ENCODE data around the gene ETV4. TPM values are rescaled to one million over a fixed set of nuclear protein-coding genes. Genes with fewer than 3 reads are reported as not detected.
A peak's percentile ranks its signal among the peaks of the same experiment; 100 is the strongest.
"Not testable (repeated sequence)": the region's sequence is repeated elsewhere in the genome, so short reads cannot be mapped to it uniquely, and the experiment has no call there.

The ETV4 gene
- total and polyA plus RNA-seq, 2 of the 13 experiments (the other 11 are each of a cell fraction or from before 2014, with no cell fraction given): 128 to 330 TPM

DNA sequence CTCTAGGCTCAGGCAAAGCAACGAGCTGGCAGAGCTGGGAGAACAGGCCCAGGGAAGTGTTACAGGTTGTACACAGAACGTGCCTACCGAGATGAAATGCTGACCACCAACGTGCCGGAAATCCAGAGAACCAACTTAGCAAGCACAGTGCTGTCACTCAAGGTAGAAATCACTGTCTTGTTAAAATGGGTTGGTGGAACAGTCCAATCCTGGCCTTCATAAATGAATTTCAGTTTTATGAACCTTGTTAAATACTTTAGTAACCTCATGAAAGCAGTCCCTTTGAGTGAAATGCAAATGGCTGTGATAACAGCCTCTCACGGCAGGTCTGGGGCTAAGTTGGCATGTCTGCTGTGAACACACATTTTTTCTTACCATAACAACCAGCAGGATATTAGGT, 29.0 kb downstream of the ETV4 start:
- peaks cover 27% of the 10 kb centered on the region for H3K4me1 ChIP-seq (ENCODE audit: insufficient read depth, low read length)
- H3K27me3 ChIP-seq (ENCODE audit: control insufficient read depth in 1 of 2, insufficient read depth in 2 of 2, low read length in 2 of 2): no peaks in the 10 kb centered on the region
- CTCF ChIA-PET (ENCODE audit: low intra/inter-chr PET ratio, low total read pairs): no interaction called here
- TF ChIP-seq ZNF607 (CRISPR knock-in tag; IDR thresholded peaks at IDR 0.05; ENCODE audit: borderline replicate concordance): no peak
- TF ChIP-seq SUZ12 (IDR thresholded peaks at IDR 0.05; ENCODE audit: low read depth, low read length): no peak
- no peak for TF ChIP-seq MTA3 (CRISPR knock-in tag; IDR thresholded peaks at IDR 0.05)
- no peak for TF ChIP-seq ZMYM3 (CRISPR knock-in tag; IDR thresholded peaks at IDR 0.05)
- no peak for TF ChIP-seq SAFB2 (CRISPR knock-in tag; IDR thresholded peaks at IDR 0.05; ENCODE audit: borderline replicate concordance, low read depth)
- no peak for TF ChIP-seq ZNF772 (CRISPR knock-in tag; IDR thresholded peaks at IDR 0.05)
- H3K4me2 ChIP-seq (ENCODE audit: low read depth, low read length): no peak overlapping the region
- H3K9ac ChIP-seq (ENCODE audit: insufficient read depth, low read depth, low read length): no peak overlapping the region
- ATAC-seq: no peak
- FAIRE-seq: no peak
- H3K9me3 ChIP-seq (ENCODE audit: low read length): no peaks in the 10 kb centered on the region
- intact Hi-C loops (cut with micrococcal nuclease; ENCODE audit: unreplicated experiment) (no loop called here), in situ Hi-C loops (cut with HindIII; ENCODE audit: extremely low pct_ligation_motif_present, low pct_unique_long_range_greater_than_20kb) (loop anchor here (10.0 kb wide), 1 partner anchor 248 kb away; no protein-coding TSS in a partner anchor)
- no peaks in the 10 kb centered on the region for H3K79me2 ChIP-seq (ENCODE audit: insufficient read depth, low read length)
- 95% methylated on average over 6 of the region's 6 CpGs for WGBS (ENCODE audit: low lambda C conversion rate)
- no peak overlapping the region for H3K27ac ChIP-seq (ENCODE audit: extremely low read length, insufficient read depth, low read length)
- BruUV-seq (replicated peaks): no TSS peak
- peaks cover 34 to 87% of the 10 kb centered on the region in 2 experiments for H3K36me3 ChIP-seq (replicated peaks in 1 of 2; ENCODE audit: control insufficient read depth in 1 of 2, insufficient read depth in 2 of 2, low read length in 2 of 2)
- no peak for DNase-seq (ENCODE audit: low spot score)
- POLR2A ChIA-PET: interaction anchor here (1.0 to 1.4 kb wide), 5 partner anchors 9 to 56 kb away, joined by 3 to 10 read pairs (median 3); partner anchors contain the start of gene ETV4
- H3K4me3 ChIP-seq (replicated peaks in 1 of 3; ENCODE audit: insufficient read depth in 1 of 3, low read depth in 2 of 3, low read length in 3 of 3): no peak overlapping the region
- no peaks in the 10 kb centered on the region for H4K20me1 ChIP-seq (ENCODE audit: insufficient read depth, low read length)
- no peak overlapping the region for H2AFZ ChIP-seq (ENCODE audit: low read length)

DNA sequence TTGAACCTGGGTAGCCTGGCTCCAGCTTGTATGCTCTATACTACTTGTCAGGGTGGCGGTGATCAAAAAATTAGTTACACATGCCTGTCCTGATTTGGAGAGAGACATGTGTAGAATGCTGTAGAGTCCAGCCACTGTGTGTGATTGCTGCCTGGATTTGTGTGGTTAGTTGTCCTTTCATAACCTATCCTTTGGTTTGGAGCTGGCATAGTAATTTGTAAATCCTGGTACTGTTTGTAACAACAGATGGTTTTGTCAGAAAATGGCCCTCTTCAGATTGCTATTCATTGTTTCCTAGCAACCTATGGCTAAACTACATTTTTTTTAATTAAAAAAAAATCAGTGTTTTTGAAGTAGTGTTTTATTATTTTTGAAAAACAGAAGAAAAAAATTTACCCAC, 30.5 kb downstream of the ETV4 start:
- H3K9ac ChIP-seq (ENCODE audit: insufficient read depth, low read depth, low read length): no peak overlapping the region
- no TSS peak for BruUV-seq (replicated peaks)
- no peak overlapping the region for H3K27ac ChIP-seq (ENCODE audit: extremely low read length, insufficient read depth, low read length)
- no peak overlapping the region for H2AFZ ChIP-seq (ENCODE audit: low read length)
- no peak overlapping the region for H3K4me3 ChIP-seq (replicated peaks in 1 of 3; ENCODE audit: insufficient read depth in 1 of 3, low read depth in 2 of 3, low read length in 3 of 3)
- TF ChIP-seq RBM22 (optimal IDR thresholded peaks at IDR 0.05; ENCODE audit: low read length) (peak; percentile 35), ZNF329 (CRISPR knock-in tag; IDR thresholded peaks at IDR 0.05; ENCODE audit: low read depth) (no peak), ZSCAN21 (CRISPR knock-in tag; IDR thresholded peaks at IDR 0.05; ENCODE audit: borderline replicate concordance) (no peak)
- TF ChIP-seq, protein P1, sequence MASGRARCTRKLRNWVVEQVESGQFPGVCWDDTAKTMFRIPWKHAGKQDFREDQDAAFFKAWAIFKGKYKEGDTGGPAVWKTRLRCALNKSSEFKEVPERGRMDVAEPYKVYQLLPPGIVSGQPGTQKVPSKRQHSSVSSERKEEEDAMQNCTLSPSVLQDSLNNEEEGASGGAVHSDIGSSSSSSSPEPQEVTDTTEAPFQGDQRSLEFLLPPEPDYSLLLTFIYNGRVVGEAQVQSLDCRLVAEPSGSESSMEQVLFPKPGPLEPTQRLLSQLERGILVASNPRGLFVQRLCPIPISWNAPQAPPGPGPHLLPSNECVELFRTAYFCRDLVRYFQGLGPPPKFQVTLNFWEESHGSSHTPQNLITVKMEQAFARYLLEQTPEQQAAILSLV (CRISPR knock-in tag; IDR thresholded peaks at IDR 0.05; ENCODE audit: borderline replicate concordance): no peak
- TF ChIP-seq, protein P2, sequence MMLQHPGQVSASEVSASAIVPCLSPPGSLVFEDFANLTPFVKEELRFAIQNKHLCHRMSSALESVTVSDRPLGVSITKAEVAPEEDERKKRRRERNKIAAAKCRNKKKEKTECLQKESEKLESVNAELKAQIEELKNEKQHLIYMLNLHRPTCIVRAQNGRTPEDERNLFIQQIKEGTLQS (CRISPR knock-in tag; IDR thresholded peaks at IDR 0.05): no peak
- no peak for ATAC-seq
- ChIA-PET POLR2A (interaction anchor here (1.4 to 1.8 kb wide), 2 partner anchors 15 to 31 kb away, joined by 6 read pairs; partner anchors contain the start of gene ETV4), CTCF (ENCODE audit: low intra/inter-chr PET ratio, low total read pairs) (no interaction called here)
- peaks cover 15% of the 10 kb centered on the region for H3K4me1 ChIP-seq (ENCODE audit: insufficient read depth, low read length)
- DNase-seq (ENCODE audit: low spot score): no peak
- no peaks in the 10 kb centered on the region for H3K9me3 ChIP-seq (ENCODE audit: low read length)
- WGBS (ENCODE audit: low lambda C conversion rate): 100% methylated on average over 1 of the region's 1 CpG
- H4K20me1 ChIP-seq (ENCODE audit: insufficient read depth, low read length): no peaks in the 10 kb centered on the region
- in situ Hi-C loops (cut with HindIII; ENCODE audit: extremely low pct_ligation_motif_present, low pct_unique_long_range_greater_than_20kb) (loop anchor here (10.0 kb wide), 1 partner anchor 249 kb away; no protein-coding TSS in a partner anchor), intact Hi-C loops (cut with micrococcal nuclease; ENCODE audit: unreplicated experiment) (no loop called here)
- no peak for FAIRE-seq
- H3K4me2 ChIP-seq (ENCODE audit: low read depth, low read length): no peak overlapping the region
- H3K79me2 ChIP-seq (ENCODE audit: insufficient read depth, low read length): no peaks in the 10 kb centered on the region
- peaks cover 27 to 84% of the 10 kb centered on the region in 2 experiments for H3K36me3 ChIP-seq (replicated peaks in 1 of 2; ENCODE audit: control insufficient read depth in 1 of 2, insufficient read depth in 2 of 2, low read length in 2 of 2)
- H3K27me3 ChIP-seq (ENCODE audit: control insufficient read depth in 1 of 2, insufficient read depth in 2 of 2, low read length in 2 of 2): no peaks in the 10 kb centered on the region

- H3K4me1 ChIP-seq (ENCODE audit: insufficient read depth, low read length); intact Hi-C loops (cut with micrococcal nuclease; ENCODE audit: unreplicated experiment); POLR2A ChIA-PET; ATAC-seq; H3K4me2 ChIP-seq (ENCODE audit: low read depth, low read length); H3K4me3 ChIP-seq (replicated peaks in 1 of 3; ENCODE audit: insufficient read depth in 1 of 3, low read depth in 2 of 3, low read length in 3 of 3); H3K9me3 ChIP-seq (ENCODE audit: low read length); DNase-seq (ENCODE audit: low spot score); H3K27me3 ChIP-seq (ENCODE audit: control insufficient read depth in 1 of 2, insufficient read depth in 2 of 2, low read length in 2 of 2); H3K79me2 ChIP-seq (ENCODE audit: insufficient read depth, low read length); FAIRE-seq; BruUV-seq (replicated peaks); CTCF ChIA-PET (ENCODE audit: low intra/inter-chr PET ratio, low total read pairs); H3K27ac ChIP-seq (ENCODE audit: extremely low read length, insufficient read depth, low read length); H3K9ac ChIP-seq (ENCODE audit: insufficient read depth, low read depth, low read length); H4K20me1 ChIP-seq (ENCODE audit: insufficient read depth, low read length); H2AFZ ChIP-seq (ENCODE audit: low read length): not testable (repeated sequence)
- H3K36me3 ChIP-seq (replicated peaks in 1 of 2; ENCODE audit: control insufficient read depth in 1 of 2, insufficient read depth in 2 of 2, low read length in 2 of 2): peaks cover 24 to 83% of the 10 kb centered on the region in 2 experiments
- 98% methylated on average over 3 of the region's 3 CpGs for WGBS (ENCODE audit: low lambda C conversion rate)
- in situ Hi-C loops (cut with HindIII; ENCODE audit: extremely low pct_ligation_motif_present, low pct_unique_long_range_greater_than_20kb): loop anchor here (10.0 kb wide), 1 partner anchor 254 kb away; no protein-coding TSS in a partner anchor
These were observed 34.9 kb downstream of the ETV4 start for GRCh38 chr17:43511199-43511598.
